ENCODE measurements around the gene WDR33.

WDR33 gene

GRCh38 chr2:127669056-127669455 lies 141.9 kb downstream of the WDR33 start:
- no peak for DNase-seq

- DNase-seq, result no peak
Observed at GRCh38 chr2:127665267-127665893, 145.6 kb downstream of the WDR33 start.

- no peak for DNase-seq
Observed at GRCh38 chr2:127664895-127665225, 146.1 kb downstream of the WDR33 start.

- no peak for DNase-seq
Observed at GRCh38 chr2:127664065-127664894, 146.7 kb downstream of the WDR33 start.

- no peak for DNase-seq
Observed at GRCh38 chr2:127663566-127664064, 147.4 kb downstream of the WDR33 start.

- DNase-seq, result no peak
Observed at GRCh38 chr2:127662937-127663565, 147.9 kb downstream of the WDR33 start.

- DNase-seq, result no peak
Observed at GRCh38 chr2:127661949-127662510, 148.9 kb downstream of the WDR33 start.

GRCh38 chr2:127661072-127661649 lies 149.8 kb downstream of the WDR33 start:
- no peak for DNase-seq

GRCh38 chr2:127660291-127660578 lies 150.7 kb downstream of the WDR33 start:
- no peak for DNase-seq

- no peak for DNase-seq
Observed at GRCh38 chr2:127659408-127660290, 151.3 kb downstream of the WDR33 start.

- no peak for DNase-seq
Observed at GRCh38 chr2:127658641-127659407, 152.1 kb downstream of the WDR33 start.

- no peak for DNase-seq
Observed at GRCh38 chr2:127658146-127658545, 152.8 kb downstream of the WDR33 start.

GRCh38 chr2:127657232-127657595 lies 153.8 kb downstream of the WDR33 start:
- DNase-seq, result no peak

- DNase-seq, result no peak
Observed at GRCh38 chr2:127656569-127657231, 154.3 kb downstream of the WDR33 start.

GRCh38 chr2:127655209-127656073 lies 155.5 kb downstream of the WDR33 start:
- DNase-seq, result no peak

- no peak for DNase-seq
Observed at GRCh38 chr2:127654838-127655175, 156.2 kb downstream of the WDR33 start.

- no peak for DNase-seq
Observed at GRCh38 chr2:127654084-127654837, 156.7 kb downstream of the WDR33 start.

- no peak for DNase-seq
Observed at GRCh38 chr2:127653421-127654083, 157.4 kb downstream of the WDR33 start.
